K562 (cell line): ENCODE measurements around the gene CCL4L2. TPM values are rescaled to one million over a fixed set of nuclear protein-coding genes. Genes with fewer than 3 reads are reported as not detected.

Experiments used
- ATAC-seq: fragments of 200-7000 bp; cut with Tn5 transposase; 3 replicates; pipeline ENCODE4 v1.9.1; 2020; ENCODE audit warnings: moderate library complexity
- BruUV-seq: library from RNA; stranded (reverse); fragments of 400-500 nt; replicated peaks from 2 replicates; lab custom pipeline; 2021; lab: Mats Ljungman, UMichigan
- CTCF ChIA-PET: fragments of 300-600 bp; formaldehyde crosslinking; extraction: SDS; loops from one replicate; lab custom pipeline; 2021; ENCODE audit warnings: low intra/inter-chr PET ratio; lab: Yijun Ruan, JAX
- POLR2A ChIA-PET: fragments of 300-600, 350-650 bp; sonication (Branson Sonifier 250); formaldehyde crosslinking; extraction: SDS; loops from one replicate; lab custom pipeline; 2021; ENCODE audit warnings: antibody characterized with exemption, inconsistent platforms; lab: Yijun Ruan, JAX
- DNase-seq, 4 experiments: peaks; one replicate each; pipeline versions ENCODE4 v3.0.0 to v3.0.0-alpha.2; 2011 to 2018; ENCODE audit warnings: low spot score in 3 of 4, mixed read lengths in 3 of 4; ENCODE audit errors: extremely low read depth in 1 of 4
- FAIRE-seq: peaks from 2 replicates; lab custom pipeline; 2011; peaks lifted over from hg19 to GRCh38; lab: Jason Lieb, UNC
- H2AFZ ChIP-seq: 2 replicates; pipeline ENCODE4 v1.6.0; 2011; ENCODE audit warnings: low read depth, low read length, control low read depth, inconsistent platforms
- H3K27ac ChIP-seq: fragments of 200-600 bp; 3 replicates; pipeline ENCODE4 v1.8.0; 2011; ENCODE audit warnings: low read depth, mild to moderate bottlenecking, control low read depth, inconsistent platforms, low read length, moderate library complexity, mixed read lengths; ENCODE audit errors: extremely low read depth
- H3K27me3 ChIP-seq, 2 experiments: fragments of 300-600 bp in 1 of 2; 2 replicates in 1 of 2; 3 replicates in 1 of 2; pipeline versions ENCODE4 v1.6.0 to v1.8.0; 2011; ENCODE audit warnings: inconsistent platforms in 2 of 2, low read length in 2 of 2, mild to moderate bottlenecking in 1 of 2, mixed read lengths in 1 of 2, moderate library complexity in 1 of 2; ENCODE audit not compliant: control insufficient read depth in 2 of 2, insufficient read depth in 2 of 2
- H3K36me3 ChIP-seq: fragments of 300-600 bp; 3 replicates; pipeline ENCODE4 v1.8.0; 2011; ENCODE audit warnings: mild to moderate bottlenecking, low read length, inconsistent platforms; ENCODE audit not compliant: control insufficient read depth, insufficient read depth
- H3K4me1 ChIP-seq, 2 experiments: fragments of 200-600 bp in 1 of 2; replicated peaks in 1 of 2; 2 replicates in 1 of 2; 3 replicates in 1 of 2; pipeline versions ENCODE4 v1.5.1 to v1.8.0; 2011; ENCODE audit warnings: inconsistent platforms in 2 of 2, low read length in 2 of 2, mild to moderate bottlenecking in 1 of 2, mixed read lengths in 1 of 2, moderate library complexity in 1 of 2; ENCODE audit not compliant: control insufficient read depth in 2 of 2, insufficient read depth in 2 of 2
- H3K4me2 ChIP-seq: 2 replicates; pipeline ENCODE4 v1.6.1; 2011; ENCODE audit warnings: low read length, control low read depth, inconsistent platforms, mixed read lengths; ENCODE audit not compliant: insufficient read depth
- H3K4me3 ChIP-seq: fragments of 200-600 bp; sonication (generic), shearing (Covaris generic); 2 replicates; pipeline ENCODE4 v1.5.1; 2016; ENCODE audit warnings: control low read depth, inconsistent platforms
- H3K79me2 ChIP-seq: fragments of 200-600 bp; 3 replicates; pipeline ENCODE4 v1.8.0; 2011; ENCODE audit warnings: low read length, inconsistent platforms; ENCODE audit not compliant: control insufficient read depth, insufficient read depth
- H3K9ac ChIP-seq, 2 experiments: 2 replicates each; pipeline versions ENCODE4 v1.6.0 to v1.6.1; 2011; ENCODE audit warnings: low read depth in 2 of 2, low read length in 2 of 2, control low read depth in 1 of 2, inconsistent platforms in 1 of 2, mild to moderate bottlenecking in 1 of 2, mixed read lengths in 1 of 2; ENCODE audit not compliant: insufficient read depth in 1 of 2
- H3K9me1 ChIP-seq: one replicate; pipeline ENCODE4 v1.6.0; 2011; ENCODE audit warnings: inconsistent platforms, mild to moderate bottlenecking, low read length, moderate library complexity; ENCODE audit not compliant: control insufficient read depth, insufficient read depth
- H3K9me3 ChIP-seq: replicated peaks from 2 replicates; pipeline ENCODE4 v1.5.1; 2011; ENCODE audit warnings: low read depth, low read length, inconsistent platforms; ENCODE audit not compliant: control insufficient read depth, insufficient read depth
- H4K20me1 ChIP-seq: replicated peaks from 2 replicates; pipeline ENCODE4 v1.6.1; 2011; ENCODE audit warnings: low read length, inconsistent platforms, mixed read lengths; ENCODE audit not compliant: control insufficient read depth, insufficient read depth
- BHLHE40 ChIP-seq: IDR thresholded peaks from 2 replicates; pipeline ENCODE4 v1.6.1; 2011; ENCODE audit warnings: low read length, improper control_type of control experiment
- CC2D1A ChIP-seq: fragments of 450-650 bp; IDR thresholded peaks from 2 replicates; pipeline ENCODE4 v1.6.1; 2017; ENCODE audit warnings: mild to moderate bottlenecking
- CCAR2 ChIP-seq: fragments of 200-400 bp; formaldehyde crosslinking; IDR thresholded peaks from 2 replicates; pipeline ENCODE4 v1.6.1; 2017; ENCODE audit warnings: mild to moderate bottlenecking, low read depth, low read length
- GTF2E2 ChIP-seq: fragments of 200-800 bp; sonication (Bioruptor generic); IDR thresholded peaks from 2 replicates; pipeline ENCODE4 v1.6.1; 2016; ENCODE audit warnings: missing genetic modification characterization, missing compliant biosample characterization
- MIER1 ChIP-seq: fragments of 450-650 bp; IDR thresholded peaks from 2 replicates; pipeline ENCODE4 v1.6.1; 2016; ENCODE audit warnings: antibody characterized with exemption, mild to moderate bottlenecking, low read depth
- WGBS: fragments of 100-300 bp; shearing (Covaris generic); methylation state at CpG from one replicate; pipeline ENCODE4 v1.1.6; 2016; ENCODE audit warnings: low coverage, mixed read lengths; ENCODE audit not compliant: insufficient coverage; ENCODE audit errors: missing lambda C conversion rate; 5-methylcytosine and 5-hydroxymethylcytosine counted together
- in situ Hi-C: fragments of 300-500 bp; cut with MboI; formaldehyde crosslinking; loops from 4 replicates; pipeline ENCODE4 v1.15.0; 2018; ENCODE audit warnings: inconsistent platforms, mixed read lengths
- intact Hi-C: fragments of 100-400 bp; cut with micrococcal nuclease; formaldehyde crosslinking; loops from 2 replicates; pipeline ENCODE4 v1.14.2; 2022
- polyA plus RNA-seq, 8 experiments: library from polyadenylated mRNA; depleted of rRNA in 4 of 8; stranded (reverse) in 5 of 8; unstranded in 3 of 8; fragments of >200 nt; fragmentation: Nextera tagmentation in 2 of 8; fragmentation: Illumina TruSeq in 1 of 8; extraction: Ambion mirVana in 2 of 8; extraction: Trizol in 1 of 8; gene quantifications; 2 replicates each; pipeline versions ENCODE4 v1.2.1 to v1.2.3, GENCODE V29; 2011 to 2014; ENCODE audit warnings: inconsistent platforms in 1 of 8, missing spikeins in 1 of 8
- total RNA-seq, 7 experiments: library from RNA; depleted of rRNA in 6 of 7; stranded (reverse); fragments of >200 nt in 6 of 7; fragmentation: Illumina TruSeq in 2 of 7; extraction: Trizol in 2 of 7; gene quantifications; 2 replicates each; pipeline versions ENCODE4 v1.2.1 to v1.2.3, GENCODE V29; 2011 to 2021; ENCODE audit warnings: low replicate concordance in 1 of 7
- TF ChIP-seq, protein P1 (sequence below): fragments of 250-450 bp; sonication (Bioruptor Pico); IDR thresholded peaks from 2 replicates; pipeline ENCODE4 v1.8.0; 2022; ENCODE audit warnings: inconsistent platforms
- TF ChIP-seq, protein P2 (sequence below): sonication (generic); formaldehyde crosslinking; IDR thresholded peaks from 2 replicates; pipeline ENCODE4 v1.8.0; 2022; ENCODE audit warnings: mild to moderate bottlenecking, missing genetic modification reagents
- TF ChIP-seq, protein P3 (sequence below), 3 experiments: fragments of 200-800 bp in 1 of 3; fragments of 250-450 bp in 1 of 3; fragments of 450-650 bp in 1 of 3; sonication (Bioruptor Pico) in 1 of 3; sonication (Bioruptor generic) in 1 of 3; formaldehyde crosslinking in 1 of 3; IDR thresholded peaks; 2 replicates each; pipeline versions ENCODE4 v1.6.1 to v1.8.0; 2016 to 2022; ENCODE audit warnings: mild to moderate bottlenecking in 2 of 3, missing genetic modification characterization in 2 of 3, missing compliant biosample characterization in 1 of 3, moderate library complexity in 1 of 3
- TF ChIP-seq, protein P4 (sequence below): fragments of 450-650 bp; conservative IDR thresholded peaks from 2 replicates; pipeline ENCODE4 v1.6.1; 2016; ENCODE audit warnings: missing genetic modification characterization, low read depth, mild to moderate bottlenecking, missing compliant biosample characterization, moderate library complexity

The CCL4L2 gene
- total and polyA plus RNA-seq, 9 of the 15 experiments (the other 6 are each of a cell fraction or from before 2014, with no cell fraction given): 0.11 to 0.51 (median 0.38) TPM; not detected in 6

DNA sequence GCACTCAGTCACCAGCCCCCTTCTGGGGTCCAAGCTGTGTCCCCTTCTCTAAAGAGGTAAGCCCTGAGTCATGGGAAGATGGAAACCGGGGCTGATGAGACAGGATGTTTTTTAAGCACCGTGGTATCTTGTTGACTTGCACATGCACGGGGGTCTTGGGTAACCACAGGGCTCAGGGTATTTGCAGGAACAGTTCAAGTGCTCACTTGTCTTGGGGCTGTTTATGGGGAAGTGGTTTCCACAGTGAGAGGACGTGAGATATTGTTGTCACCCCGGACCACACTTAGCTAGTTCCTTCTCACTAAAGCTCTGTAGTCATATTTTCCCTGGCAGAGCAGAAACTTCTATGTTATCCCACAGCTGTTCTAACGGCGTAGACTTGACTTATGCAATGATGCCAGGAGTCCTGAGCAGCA is 22.0 kb upstream of the CCL4L2 start:
- no peaks in the 10 kb centered on the region for H4K20me1 ChIP-seq
- ATAC-seq (no peak), FAIRE-seq (no peak), DNase-seq (no peak)
- no peak overlapping the region for H2AFZ ChIP-seq
- H3K9me3 ChIP-seq: no peaks in the 10 kb centered on the region
- no peak overlapping the region for H3K4me2 ChIP-seq
- no peaks in the 10 kb centered on the region for H3K36me3 ChIP-seq
- CTCF ChIA-PET: no interaction called here
- no TSS peak for BruUV-seq
- in situ Hi-C loops (no loop called here), intact Hi-C loops (no loop called here)
- no peak for TF ChIP-seq GTF2E2 (tag)
- TF ChIP-seq, protein P1, sequence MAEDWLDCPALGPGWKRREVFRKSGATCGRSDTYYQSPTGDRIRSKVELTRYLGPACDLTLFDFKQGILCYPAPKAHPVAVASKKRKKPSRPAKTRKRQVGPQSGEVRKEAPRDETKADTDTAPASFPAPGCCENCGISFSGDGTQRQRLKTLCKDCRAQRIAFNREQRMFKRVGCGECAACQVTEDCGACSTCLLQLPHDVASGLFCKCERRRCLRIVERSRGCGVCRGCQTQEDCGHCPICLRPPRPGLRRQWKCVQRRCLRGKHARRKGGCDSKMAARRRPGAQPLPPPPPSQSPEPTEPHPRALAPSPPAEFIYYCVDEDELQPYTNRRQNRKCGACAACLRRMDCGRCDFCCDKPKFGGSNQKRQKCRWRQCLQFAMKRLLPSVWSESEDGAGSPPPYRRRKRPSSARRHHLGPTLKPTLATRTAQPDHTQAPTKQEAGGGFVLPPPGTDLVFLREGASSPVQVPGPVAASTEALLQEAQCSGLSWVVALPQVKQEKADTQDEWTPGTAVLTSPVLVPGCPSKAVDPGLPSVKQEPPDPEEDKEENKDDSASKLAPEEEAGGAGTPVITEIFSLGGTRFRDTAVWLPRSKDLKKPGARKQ (CRISPR knock-in tag): no peak
- no peak for TF ChIP-seq MIER1
- TF ChIP-seq CCAR2: no peak
- TF ChIP-seq BHLHE40: no peak
- TF ChIP-seq, protein P2, sequence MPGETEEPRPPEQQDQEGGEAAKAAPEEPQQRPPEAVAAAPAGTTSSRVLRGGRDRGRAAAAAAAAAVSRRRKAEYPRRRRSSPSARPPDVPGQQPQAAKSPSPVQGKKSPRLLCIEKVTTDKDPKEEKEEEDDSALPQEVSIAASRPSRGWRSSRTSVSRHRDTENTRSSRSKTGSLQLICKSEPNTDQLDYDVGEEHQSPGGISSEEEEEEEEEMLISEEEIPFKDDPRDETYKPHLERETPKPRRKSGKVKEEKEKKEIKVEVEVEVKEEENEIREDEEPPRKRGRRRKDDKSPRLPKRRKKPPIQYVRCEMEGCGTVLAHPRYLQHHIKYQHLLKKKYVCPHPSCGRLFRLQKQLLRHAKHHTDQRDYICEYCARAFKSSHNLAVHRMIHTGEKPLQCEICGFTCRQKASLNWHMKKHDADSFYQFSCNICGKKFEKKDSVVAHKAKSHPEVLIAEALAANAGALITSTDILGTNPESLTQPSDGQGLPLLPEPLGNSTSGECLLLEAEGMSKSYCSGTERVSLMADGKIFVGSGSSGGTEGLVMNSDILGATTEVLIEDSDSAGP (CRISPR knock-in tag): no peak
- TF ChIP-seq, protein P3, sequence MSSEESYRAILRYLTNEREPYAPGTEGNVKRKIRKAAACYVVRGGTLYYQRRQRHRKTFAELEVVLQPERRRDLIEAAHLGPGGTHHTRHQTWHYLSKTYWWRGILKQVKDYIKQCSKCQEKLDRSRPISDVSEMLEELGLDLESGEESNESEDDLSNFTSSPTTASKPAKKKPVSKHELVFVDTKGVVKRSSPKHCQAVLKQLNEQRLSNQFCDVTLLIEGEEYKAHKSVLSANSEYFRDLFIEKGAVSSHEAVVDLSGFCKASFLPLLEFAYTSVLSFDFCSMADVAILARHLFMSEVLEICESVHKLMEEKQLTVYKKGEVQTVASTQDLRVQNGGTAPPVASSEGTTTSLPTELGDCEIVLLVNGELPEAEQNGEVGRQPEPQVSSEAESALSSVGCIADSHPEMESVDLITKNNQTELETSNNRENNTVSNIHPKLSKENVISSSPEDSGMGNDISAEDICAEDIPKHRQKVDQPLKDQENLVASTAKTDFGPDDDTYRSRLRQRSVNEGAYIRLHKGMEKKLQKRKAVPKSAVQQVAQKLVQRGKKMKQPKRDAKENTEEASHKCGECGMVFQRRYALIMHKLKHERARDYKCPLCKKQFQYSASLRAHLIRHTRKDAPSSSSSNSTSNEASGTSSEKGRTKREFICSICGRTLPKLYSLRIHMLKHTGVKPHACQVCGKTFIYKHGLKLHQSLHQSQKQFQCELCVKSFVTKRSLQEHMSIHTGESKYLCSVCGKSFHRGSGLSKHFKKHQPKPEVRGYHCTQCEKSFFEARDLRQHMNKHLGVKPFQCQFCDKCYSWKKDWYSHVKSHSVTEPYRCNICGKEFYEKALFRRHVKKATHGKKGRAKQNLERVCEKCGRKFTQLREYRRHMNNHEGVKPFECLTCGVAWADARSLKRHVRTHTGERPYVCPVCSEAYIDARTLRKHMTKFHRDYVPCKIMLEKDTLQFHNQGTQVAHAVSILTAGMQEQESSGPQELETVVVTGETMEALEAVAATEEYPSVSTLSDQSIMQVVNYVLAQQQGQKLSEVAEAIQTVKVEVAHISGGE (CRISPR knock-in tag; IDR thresholded peaks at IDR 0.05): peak in 1 of 3 experiments; percentile 83; a peak in 2 of 6 replicates
- TF ChIP-seq, protein P4, sequence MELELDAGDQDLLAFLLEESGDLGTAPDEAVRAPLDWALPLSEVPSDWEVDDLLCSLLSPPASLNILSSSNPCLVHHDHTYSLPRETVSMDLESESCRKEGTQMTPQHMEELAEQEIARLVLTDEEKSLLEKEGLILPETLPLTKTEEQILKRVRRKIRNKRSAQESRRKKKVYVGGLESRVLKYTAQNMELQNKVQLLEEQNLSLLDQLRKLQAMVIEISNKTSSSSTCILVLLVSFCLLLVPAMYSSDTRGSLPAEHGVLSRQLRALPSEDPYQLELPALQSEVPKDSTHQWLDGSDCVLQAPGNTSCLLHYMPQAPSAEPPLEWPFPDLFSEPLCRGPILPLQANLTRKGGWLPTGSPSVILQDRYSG (tag): no peak
- no peak for TF ChIP-seq CC2D1A
- no peaks in the 10 kb centered on the region for H3K9me1 ChIP-seq
- POLR2A ChIA-PET: no interaction called here
- H3K27me3 ChIP-seq: peaks cover 5 to 27% of the 10 kb centered on the region in 2 experiments; a peak in 3 of 5 replicates
- H3K4me3 ChIP-seq: no peak overlapping the region
- H3K79me2 ChIP-seq: no peaks in the 10 kb centered on the region
- no peak overlapping the region for H3K9ac ChIP-seq
- no peak overlapping the region for H3K27ac ChIP-seq
- 6% methylated on average over 6 of the region's 7 CpGs for WGBS
- no peaks in the 10 kb centered on the region for H3K4me1 ChIP-seq
